ENCODE measurements around the gene CHST15. TPM values are rescaled to one million over a fixed set of nuclear protein-coding genes. Genes with fewer than 3 reads are reported as not detected.

Gene CHST15
- total and polyA plus RNA-seq, 2 of the 8 experiments (the other 6 are each of a cell fraction or from before 2014, with no cell fraction given): 8.8 to 9.1 TPM

GRCh38 chr10:124078714-124079113 is 14.7 kb downstream of the CHST15 start:
- H3K79me1 ChIP-seq (ENCODE audit: low read depth, low read length): no peaks in the 10 kb centered on the region; the same call in 1 of the 2 replicates
- H3K23me2 ChIP-seq (ENCODE audit: low read depth, low read length): no peaks in the 10 kb centered on the region
- DNase-seq (ENCODE audit: low read depth in 1 of 2, low spot score in 2 of 2) (no peak), FAIRE-seq (no peak)
- no peak overlapping the region for H2BK15ac ChIP-seq (ENCODE audit: low read length)
- H3K27ac ChIP-seq (ENCODE audit: low read depth, low read length): no peak overlapping the region
- POLR2A ChIA-PET (ENCODE audit: partially characterized antibody): no interaction called here
- no peak overlapping the region for H4K5ac ChIP-seq (ENCODE audit: insufficient read length, low read depth, low read length)
- no peaks in the 10 kb centered on the region for H3K9me3 ChIP-seq (ENCODE audit: insufficient read depth in 2 of 2, low read depth in 1 of 2, low read length in 1 of 2)
- H3K14ac ChIP-seq (ENCODE audit: insufficient read length): no peak overlapping the region
- no peak overlapping the region for H3K4me3 ChIP-seq (ENCODE audit: extremely low read depth in 1 of 4, insufficient read depth in 2 of 4, low read depth in 3 of 4, low read length in 4 of 4)
- H2AK5ac ChIP-seq (ENCODE audit: low read depth, low read length): no peak overlapping the region
- no peaks in the 10 kb centered on the region for H4K20me1 ChIP-seq (replicated peaks in 1 of 2; ENCODE audit: control insufficient read depth in 1 of 2, insufficient read depth in 2 of 2, low read length in 2 of 2)
- no peak overlapping the region for H2BK5ac ChIP-seq (ENCODE audit: low read depth, low read length)
- H3K18ac ChIP-seq (ENCODE audit: extremely low read depth, low read length): no peak overlapping the region
- peaks cover 0 to 4% (median 3%) of the 10 kb centered on the region in 4 experiments; a peak in 5 of 7 replicates for H3K4me1 ChIP-seq (replicated peaks in 1 of 4; ENCODE audit: control insufficient read depth in 3 of 4, insufficient read depth in 4 of 4, low read length in 3 of 4)
- no peak overlapping the region for H4K91ac ChIP-seq (replicated peaks; ENCODE audit: insufficient read length, low read length)
- H3K9ac ChIP-seq (replicated peaks in 1 of 4; ENCODE audit: extremely low read depth in 1 of 4, low read depth in 3 of 4, low read length in 3 of 4): no peak overlapping the region
- CTCF ChIA-PET (ENCODE audit: partially characterized antibody): interaction anchor here (0.8 to 1.9 kb wide), 5 partner anchors 9 to 84 kb away, joined by 4 to 7 read pairs (median 4); no protein-coding TSS in a partner anchor
- no peak overlapping the region for H2BK12ac ChIP-seq (ENCODE audit: low read depth, low read length)
- no peaks in the 10 kb centered on the region; a peak in 1 of 4 replicates for H3K79me2 ChIP-seq (ENCODE audit: control insufficient read depth in 1 of 2, insufficient read depth in 2 of 2, low read length in 2 of 2)
- no peaks in the 10 kb centered on the region for H3K36me3 ChIP-seq (ENCODE audit: control insufficient read depth in 2 of 4, insufficient read depth in 4 of 4, low read length in 3 of 4)
- H2BK20ac ChIP-seq (ENCODE audit: low read length): no peak overlapping the region
- H3K23ac ChIP-seq (ENCODE audit: insufficient read length): no peak overlapping the region
- H3K56ac ChIP-seq (replicated peaks; ENCODE audit: insufficient read length, low read depth, low read length): no peak overlapping the region
- H3K27me3 ChIP-seq (replicated peaks in 1 of 4; ENCODE audit: control insufficient read depth in 3 of 4, extremely low read depth in 1 of 4, insufficient read depth in 3 of 4, low read length in 3 of 4): no peaks in the 10 kb centered on the region; a peak in 1 of 7 replicates
- H2BK120ac ChIP-seq (replicated peaks; ENCODE audit: low read depth, low read length): no peak overlapping the region
- no peak overlapping the region for H3K4me2 ChIP-seq (ENCODE audit: insufficient read depth in 1 of 2, low read depth in 2 of 2, low read length in 2 of 2)
- no peak overlapping the region for H4K8ac ChIP-seq (ENCODE audit: extremely low read depth, insufficient read depth, low read length)
- no peak overlapping the region for H3K4ac ChIP-seq (replicated peaks; ENCODE audit: insufficient read length, low read depth, low read length)
- H2AFZ ChIP-seq (ENCODE audit: low read length): no peak overlapping the region
- no peak for TF ChIP-seq CHD7 (IDR thresholded peaks at IDR 0.05; ENCODE audit: insufficient replicate concordance, low read length)
